MM.1S (cell line): ENCODE data around the gene HORMAD1.

ENCODE experiments used
- DNase-seq: peaks from one replicate; pipeline ENCODE4 v3.0.0-alpha.2; 2015
- H2AFZ ChIP-seq: fragments of 300-600 bp; sonication (generic); 2 replicates; pipeline ENCODE4 v1.6.0; 2016; ENCODE audit warnings: antibody characterized with exemption, low read length
- H3F3A ChIP-seq: fragments of 300-600 bp; sonication (generic); 2 replicates; pipeline ENCODE4 v1.6.1; 2016; ENCODE audit warnings: mild to moderate bottlenecking, antibody characterized with exemption, low read length, moderate library complexity, mixed read lengths; ENCODE audit not compliant: insufficient read depth
- H3K27ac ChIP-seq: fragments of 300-600 bp; sonication (generic); 2 replicates; pipeline ENCODE4 v1.5.1; 2016; ENCODE audit warnings: mild to moderate bottlenecking, low read length
- H3K27me3 ChIP-seq: fragments of 300-600 bp; sonication (generic); replicated peaks from 2 replicates; pipeline ENCODE4 v1.6.0; 2016; ENCODE audit warnings: low read length; ENCODE audit not compliant: insufficient read depth
- H3K36me3 ChIP-seq: fragments of 300-600 bp; sonication (generic); replicated peaks from 2 replicates; pipeline ENCODE4 v1.6.1; 2016; ENCODE audit warnings: mild to moderate bottlenecking, low read length, mixed read lengths; ENCODE audit not compliant: insufficient read depth
- H3K4me1 ChIP-seq: fragments of 300-600 bp; sonication (generic); 2 replicates; pipeline ENCODE4 v1.6.1; 2016; ENCODE audit warnings: low read length, mixed read lengths
- H3K4me2 ChIP-seq: fragments of 300-600 bp; sonication (generic); 2 replicates; pipeline ENCODE4 v1.6.0; 2016; ENCODE audit warnings: low read depth, low read length
- H3K4me3 ChIP-seq: fragments of 300-600 bp; sonication (generic); 2 replicates; pipeline ENCODE4 v1.5.1; 2016; ENCODE audit warnings: low read length, mixed read lengths
- H3K79me2 ChIP-seq: fragments of 300-600 bp; sonication (generic); 2 replicates; pipeline ENCODE4 v1.6.1; 2016; ENCODE audit warnings: mixed run types, low read length, mixed read lengths
- H3K9ac ChIP-seq: fragments of 300-600 bp; sonication (generic); 2 replicates; pipeline ENCODE4 v1.6.1; 2016; ENCODE audit warnings: low read length, mixed read lengths
- H3K9me2 ChIP-seq: fragments of 300-600 bp; sonication (generic); replicated peaks from 2 replicates; pipeline ENCODE4 v1.6.1; 2016; ENCODE audit warnings: mild to moderate bottlenecking, low read length, mixed read lengths; ENCODE audit not compliant: insufficient read depth
- H3K9me3 ChIP-seq: fragments of 300-600 bp; sonication (generic); replicated peaks from 2 replicates; pipeline ENCODE4 v1.6.1; 2016; ENCODE audit warnings: mild to moderate bottlenecking, low read length, mixed read lengths; ENCODE audit not compliant: insufficient read depth
- H4K20me1 ChIP-seq: fragments of 300-600 bp; sonication (generic); 2 replicates; pipeline ENCODE4 v1.6.1; 2016; ENCODE audit warnings: mild to moderate bottlenecking, low read length, moderate library complexity, mixed read lengths; ENCODE audit not compliant: insufficient read depth
- CTCF ChIP-seq: fragments of 300-600 bp; sonication (generic); IDR thresholded peaks from 2 replicates; pipeline ENCODE4 v1.5.1; 2016; ENCODE audit warnings: antibody characterized with exemption, low read length, mixed read lengths
- EZH2 ChIP-seq: fragments of 300-600 bp; sonication (generic); optimal IDR thresholded peaks from 2 replicates; pipeline ENCODE3; 2017; ENCODE audit warnings: low read depth, mild to moderate bottlenecking, antibody characterized with exemption, low read length, mixed read lengths
- EZH2phosphoT487 ChIP-seq: fragments of 300-600 bp; sonication (generic); IDR thresholded peaks from 2 replicates; pipeline ENCODE4 v1.6.1; 2018; ENCODE audit warnings: antibody characterized with exemption, low read length

HORMAD1 gene

GRCh38 chr1:150764617-150765101, 44.0 kb upstream of the HORMAD1 start:
- no peak for DNase-seq
- Histone ChIP-seq H3K27me3 (peaks cover 10% of the 10 kb centered on the region; the same call in 1 of the 2 replicates), H3K9me3 (no peaks in the 10 kb centered on the region), H3K4me3 (no peak overlapping the region; the same call in 1 of the 2 replicates), H2AFZ (no peak overlapping the region), H3K4me1 (peaks cover 7% of the 10 kb centered on the region; the same call in 1 of the 2 replicates), H4K20me1 (no peaks in the 10 kb centered on the region), H3K79me2 (no peaks in the 10 kb centered on the region), H3K36me3 (no peaks in the 10 kb centered on the region), H3K27ac (no peak overlapping the region), H3K9ac (no peak overlapping the region), H3F3A (peaks cover 4% of the 10 kb centered on the region; the same call in 1 of the 2 replicates), H3K4me2 (peak overlapping the region; percentile 79; the same call in 1 of the 2 replicates), H3K9me2 (no peaks in the 10 kb centered on the region)
- TF ChIP-seq CTCF (no peak), EZH2phosphoT487 (no peak), EZH2 (no peak)

GRCh38 chr1:150763018-150763417, 42.3 kb upstream of the HORMAD1 start:
- H3K27ac ChIP-seq: no peak overlapping the region
- peaks cover 4% of the 10 kb centered on the region; the same call in 1 of the 2 replicates for H3F3A ChIP-seq
- H3K9me3 ChIP-seq: no peaks in the 10 kb centered on the region
- H3K9me2 ChIP-seq: no peaks in the 10 kb centered on the region
- no peaks in the 10 kb centered on the region for H3K36me3 ChIP-seq
- H3K9ac ChIP-seq: no peak overlapping the region
- no peaks in the 10 kb centered on the region for H3K79me2 ChIP-seq
- no peak for TF ChIP-seq EZH2phosphoT487
- no peak for TF ChIP-seq CTCF
- TF ChIP-seq EZH2: no peak
- H3K4me2 ChIP-seq: no peak overlapping the region
- no peaks in the 10 kb centered on the region for H3K27me3 ChIP-seq
- no peak for DNase-seq
- no peak overlapping the region for H3K4me3 ChIP-seq
- peaks cover 7% of the 10 kb centered on the region; the same call in 1 of the 2 replicates for H3K4me1 ChIP-seq
- no peaks in the 10 kb centered on the region for H4K20me1 ChIP-seq
- H2AFZ ChIP-seq: no peak overlapping the region

GRCh38 chr1:150762552-150762951, 41.9 kb upstream of the HORMAD1 start:
- no peaks in the 10 kb centered on the region for H3K79me2 ChIP-seq
- no peaks in the 10 kb centered on the region for H3K27me3 ChIP-seq
- no peak for DNase-seq
- no peaks in the 10 kb centered on the region for H3K9me2 ChIP-seq
- H3K4me1 ChIP-seq: peaks cover 7% of the 10 kb centered on the region; the same call in 1 of the 2 replicates
- peaks cover 4% of the 10 kb centered on the region; the same call in 1 of the 2 replicates for H3F3A ChIP-seq
- no peaks in the 10 kb centered on the region for H3K36me3 ChIP-seq
- H3K9ac ChIP-seq: no peak overlapping the region
- H2AFZ ChIP-seq: no peak overlapping the region
- H3K4me2 ChIP-seq: no peak overlapping the region
- H3K9me3 ChIP-seq: no peaks in the 10 kb centered on the region
- no peaks in the 10 kb centered on the region for H4K20me1 ChIP-seq
- H3K4me3 ChIP-seq: no peak overlapping the region
- no peak for TF ChIP-seq CTCF
- H3K27ac ChIP-seq: no peak overlapping the region
